HUES48 (cell line): ENCODE results near the gene CNIH1.
A peak's percentile ranks its signal among the peaks of the same experiment; 100 is the strongest.

Source experiments
- H3K27ac ChIP-seq: one replicate; pipeline ENCODE4 v1.7.0; 2013; ENCODE audit warnings: low read depth, low read length, inconsistent platforms
- H3K27me3 ChIP-seq: 2 replicates; pipeline ENCODE4 v1.6.1; 2013; ENCODE audit warnings: mild to moderate bottlenecking, low read length; ENCODE audit not compliant: control insufficient read depth, insufficient read depth
- H3K36me3 ChIP-seq: 2 replicates; pipeline ENCODE4 v1.6.1; 2013; ENCODE audit warnings: low read length; ENCODE audit not compliant: control insufficient read depth, insufficient read depth
- H3K4me1 ChIP-seq: 2 replicates; pipeline ENCODE4 v1.6.1; 2013; ENCODE audit warnings: mild to moderate bottlenecking, low read length; ENCODE audit not compliant: control insufficient read depth, insufficient read depth
- H3K4me3 ChIP-seq: 2 replicates; pipeline ENCODE4 v1.5.1; 2013; ENCODE audit warnings: mild to moderate bottlenecking, low read depth, low read length
- H3K9ac ChIP-seq: 2 replicates; pipeline ENCODE4 v1.6.1; 2013; ENCODE audit warnings: mild to moderate bottlenecking, low read depth, low read length, moderate library complexity
- H3K9me3 ChIP-seq: 2 replicates; pipeline ENCODE4 v1.6.1; 2013; ENCODE audit warnings: low read length; ENCODE audit not compliant: control insufficient read depth, insufficient read depth

The CNIH1 gene

GRCh38 chr14:54481695-54482094 is 40.5 kb upstream of the CNIH1 start:
- peaks cover 72% of the 10 kb centered on the region for H3K36me3 ChIP-seq
- H3K9me3 ChIP-seq, result no peaks in the 10 kb centered on the region
- no peak overlapping the region for H3K27ac ChIP-seq
- H3K4me1 ChIP-seq, result peaks cover 9% of the 10 kb centered on the region
- no peak overlapping the region for H3K4me3 ChIP-seq
- H3K27me3 ChIP-seq, result no peaks in the 10 kb centered on the region
- no peak overlapping the region for H3K9ac ChIP-seq

- Histone ChIP-seq H3K9ac (no peak overlapping the region), H3K27me3 (no peaks in the 10 kb centered on the region), H3K36me3 (peaks cover 79% of the 10 kb centered on the region), H3K4me3 (no peak overlapping the region), H3K9me3 (no peaks in the 10 kb centered on the region), H3K27ac (no peak overlapping the region), H3K4me1 (0 out of 2 replicates have a peak, but pooled peaks cover 4% of the 10 kb centered on the region)
Observed at GRCh38 chr14:54480830-54481562, 39.8 kb upstream of the CNIH1 start.

- Histone ChIP-seq H3K27ac (no peak overlapping the region), H3K4me1 (no peaks in the 10 kb centered on the region), H3K9ac (no peak overlapping the region), H3K9me3 (no peaks in the 10 kb centered on the region), H3K36me3 (peaks cover 99% of the 10 kb centered on the region), H3K27me3 (no peaks in the 10 kb centered on the region), H3K4me3 (no peak overlapping the region)
Observed at GRCh38 chr14:54478636-54479215, 37.6 kb upstream of the CNIH1 start.

- peaks cover 12% of the 10 kb centered on the region for H3K4me1 ChIP-seq
- no peaks in the 10 kb centered on the region for H3K27me3 ChIP-seq
- no peak overlapping the region for H3K27ac ChIP-seq
- no peaks in the 10 kb centered on the region for H3K9me3 ChIP-seq
- H3K4me3 ChIP-seq, result no peak overlapping the region
- peaks cover 73% of the 10 kb centered on the region for H3K36me3 ChIP-seq
- H3K9ac ChIP-seq, result no peak overlapping the region
Observed at GRCh38 chr14:54475911-54476310, 34.7 kb upstream of the CNIH1 start.

GRCh38 chr14:54475187-54475899 is 34.2 kb upstream of the CNIH1 start:
- no peaks in the 10 kb centered on the region for H3K9me3 ChIP-seq
- no peak overlapping the region for H3K4me3 ChIP-seq
- H3K27me3 ChIP-seq, result no peaks in the 10 kb centered on the region
- peaks cover 12% of the 10 kb centered on the region for H3K4me1 ChIP-seq
- H3K9ac ChIP-seq, result no peak overlapping the region
- H3K36me3 ChIP-seq, result peaks cover 67% of the 10 kb centered on the region
- no peak overlapping the region for H3K27ac ChIP-seq

- no peak overlapping the region for H3K27ac ChIP-seq
- no peaks in the 10 kb centered on the region for H3K27me3 ChIP-seq
- peaks cover 12% of the 10 kb centered on the region for H3K4me1 ChIP-seq
- no peak overlapping the region for H3K9ac ChIP-seq
- no peaks in the 10 kb centered on the region for H3K9me3 ChIP-seq
- no peak overlapping the region for H3K4me3 ChIP-seq
- peaks cover 57% of the 10 kb centered on the region for H3K36me3 ChIP-seq
Observed at GRCh38 chr14:54474232-54474793, 33.1 kb upstream of the CNIH1 start.

GRCh38 chr14:54472315-54472714 is 31.1 kb upstream of the CNIH1 start:
- Histone ChIP-seq H3K9me3 (peaks cover 3% of the 10 kb centered on the region; the same call in 1 of the 2 replicates), H3K27me3 (no peaks in the 10 kb centered on the region), H3K4me1 (peaks cover 12% of the 10 kb centered on the region), H3K27ac (peak overlapping the region; percentile 60), H3K36me3 (peaks cover 37% of the 10 kb centered on the region), H3K4me3 (no peak overlapping the region), H3K9ac (no peak overlapping the region)

GRCh38 chr14:54471641-54472040 is 30.5 kb upstream of the CNIH1 start:
- Histone ChIP-seq H3K4me1 (peaks cover 12% of the 10 kb centered on the region), H3K36me3 (peaks cover 30% of the 10 kb centered on the region), H3K27ac (no peak overlapping the region), H3K9me3 (peaks cover 3% of the 10 kb centered on the region; the same call in 1 of the 2 replicates), H3K4me3 (no peak overlapping the region), H3K9ac (no peak overlapping the region), H3K27me3 (no peaks in the 10 kb centered on the region)

GRCh38 chr14:54470701-54471100 is 29.5 kb upstream of the CNIH1 start:
- no peaks in the 10 kb centered on the region for H3K27me3 ChIP-seq
- H3K9ac ChIP-seq, result no peak overlapping the region
- H3K36me3 ChIP-seq, result peaks cover 21% of the 10 kb centered on the region
- no peak overlapping the region for H3K4me3 ChIP-seq
- no peak overlapping the region for H3K27ac ChIP-seq
- H3K4me1 ChIP-seq, result peaks cover 12% of the 10 kb centered on the region
- H3K9me3 ChIP-seq, result peaks cover 3% of the 10 kb centered on the region; the same call in 1 of the 2 replicates

GRCh38 chr14:54467280-54467679 is 26.1 kb upstream of the CNIH1 start:
- Histone ChIP-seq H3K27ac (no peak overlapping the region), H3K27me3 (no peaks in the 10 kb centered on the region), H3K9ac (no peak overlapping the region), H3K36me3 (no peaks in the 10 kb centered on the region), H3K4me1 (peaks cover 4% of the 10 kb centered on the region; the same call in 1 of the 2 replicates), H3K9me3 (peaks cover 3% of the 10 kb centered on the region; the same call in 1 of the 2 replicates), H3K4me3 (no peak overlapping the region)
